Daoy (cell line): ENCODE results near the gene CCDC3. TPM values are rescaled to one million over a fixed set of nuclear protein-coding genes. Genes with fewer than 3 reads are reported as not detected.

Experiments used
- DNase-seq: peaks from one replicate; pipeline ENCODE4 v3.0.0-alpha.2; 2015; ENCODE audit warnings: low read depth
- total RNA-seq: library from RNA; depleted of rRNA; stranded (reverse); fragments of >200 nt; shearing (Covaris generic); gene quantifications from 2 replicates; pipeline ENCODE4 v1.2.3, GENCODE V29; 2014

CCDC3 gene
- total RNA-seq, 1 experiment from 2014 or later: 1.1 TPM

DNA sequence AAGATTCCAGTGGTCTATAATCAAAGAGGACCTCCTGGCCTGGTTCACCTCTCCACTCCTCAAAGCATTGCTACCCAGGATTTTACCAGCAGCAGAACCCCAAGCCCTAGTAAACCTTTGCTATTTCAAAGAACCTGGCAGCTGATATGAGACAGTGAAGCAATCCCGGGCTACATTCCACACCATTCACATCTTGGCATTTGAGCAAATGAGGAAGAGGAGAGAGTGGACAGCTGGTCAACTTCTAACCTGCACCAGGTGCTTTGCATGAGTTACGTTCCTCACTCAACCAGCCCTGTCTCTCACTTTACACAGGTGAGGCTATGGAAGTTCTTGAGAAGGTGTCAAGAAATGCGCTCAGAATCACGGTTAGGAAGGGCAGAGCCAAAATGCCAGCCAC is 1.1 kb downstream of the CCDC3 start:
- no peak for DNase-seq

DNA sequence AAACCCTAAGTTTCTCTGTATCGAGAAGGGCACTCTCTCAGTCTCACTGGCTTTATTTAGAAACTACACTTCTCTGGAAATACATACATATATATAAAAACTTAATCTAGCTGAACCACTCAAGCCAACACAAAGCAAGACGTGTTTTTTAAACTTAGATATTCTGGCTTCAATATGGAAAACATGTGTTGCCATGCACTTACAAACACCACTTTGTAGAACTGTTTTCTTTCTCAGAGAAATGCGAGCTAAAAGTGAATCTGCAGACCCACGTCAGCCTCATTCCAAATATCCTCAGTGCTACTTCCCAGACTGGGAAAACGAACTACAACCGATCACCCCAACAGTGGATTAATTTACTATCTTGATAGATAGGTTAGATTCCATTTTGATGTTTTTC is 1.7 kb downstream of the CCDC3 start:
- no peak for DNase-seq

DNA sequence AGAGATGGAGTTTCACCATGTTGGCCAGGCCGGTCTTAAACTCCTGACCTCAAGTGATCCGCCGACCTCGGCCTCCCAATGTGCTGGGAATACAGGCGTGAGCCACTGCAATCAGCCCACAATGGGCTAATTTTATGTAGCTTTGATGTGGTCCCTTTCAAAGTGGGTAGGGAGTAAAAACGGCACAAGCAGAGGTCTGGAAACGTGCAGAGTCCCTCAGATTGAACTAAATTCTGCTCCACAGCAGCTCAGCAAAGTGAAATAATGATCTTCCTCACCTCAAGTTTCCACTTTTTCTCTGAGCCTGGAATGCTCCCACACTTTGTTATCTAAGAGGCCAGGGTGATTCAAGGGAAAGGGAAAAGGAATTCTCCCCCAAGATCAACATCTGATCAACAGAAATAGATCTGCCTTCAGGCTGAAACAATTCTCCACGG is 6.1 kb downstream of the CCDC3 start:
- DNase-seq: no peak

DNA sequence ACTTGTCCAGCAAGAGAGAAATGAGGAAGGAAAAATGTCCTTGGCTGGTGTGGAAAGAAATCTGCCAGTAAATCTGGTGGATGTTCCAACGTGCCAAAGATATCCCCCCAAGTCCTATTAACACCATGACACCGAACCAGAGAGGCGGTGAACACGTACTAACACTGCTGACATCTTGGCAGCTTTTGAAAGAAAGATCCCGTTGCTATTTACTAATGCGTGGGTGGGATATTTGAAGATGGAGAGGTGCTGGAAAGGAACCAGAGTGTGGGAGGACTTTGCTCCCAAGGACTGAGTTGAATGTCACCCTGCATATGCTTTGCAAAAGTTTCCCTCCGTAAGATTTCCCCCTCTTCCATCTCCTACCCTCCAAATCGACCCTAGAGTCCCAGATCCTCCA is 7.9 kb downstream of the CCDC3 start:
- no peak for DNase-seq

DNA sequence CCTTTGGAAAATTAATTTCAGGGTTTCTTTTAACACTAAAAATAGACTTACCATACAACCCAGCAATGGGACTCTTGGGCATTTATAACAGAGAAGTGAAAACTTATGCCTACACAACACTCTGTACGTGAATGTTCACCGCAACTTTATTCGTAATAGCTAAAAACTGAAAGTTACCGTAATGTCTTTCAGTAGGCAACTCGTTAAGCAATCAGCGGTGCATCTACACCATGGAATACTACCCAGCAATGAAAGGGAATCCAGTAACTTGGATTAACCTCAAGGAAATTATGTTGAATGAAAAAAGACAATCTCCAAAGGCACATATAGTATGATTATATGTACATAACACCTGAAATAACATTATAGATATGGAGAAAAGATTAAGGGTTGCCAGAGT is 16.2 kb downstream of the CCDC3 start:
- DNase-seq: no peak

DNA sequence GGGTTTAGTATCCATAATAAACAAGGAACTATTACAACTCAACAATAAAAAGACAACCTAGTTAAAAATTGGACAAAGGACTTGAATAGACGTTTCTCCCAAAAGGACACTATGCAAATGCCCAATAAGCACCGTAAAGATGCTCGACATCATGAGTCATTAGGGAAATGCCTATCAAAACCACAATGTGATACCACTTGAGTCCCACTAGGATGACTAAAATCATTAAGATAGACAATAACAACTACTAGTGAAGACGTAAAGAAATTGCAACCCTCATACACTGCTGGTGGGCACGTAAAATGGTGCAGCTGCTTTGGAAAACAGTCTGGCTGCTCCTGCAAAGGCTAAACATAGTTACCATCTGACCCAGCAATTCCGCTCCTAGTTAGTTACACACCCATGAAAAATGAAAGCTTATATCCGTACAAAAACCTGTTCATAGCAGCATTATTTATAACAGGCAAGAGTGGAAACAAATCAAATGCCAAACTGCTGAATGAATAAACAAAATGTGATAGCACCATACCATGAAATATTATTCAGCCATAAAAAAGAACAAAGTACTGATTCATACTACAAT is 17.3 kb downstream of the CCDC3 start:
- peak; percentile 36 for DNase-seq

DNA sequence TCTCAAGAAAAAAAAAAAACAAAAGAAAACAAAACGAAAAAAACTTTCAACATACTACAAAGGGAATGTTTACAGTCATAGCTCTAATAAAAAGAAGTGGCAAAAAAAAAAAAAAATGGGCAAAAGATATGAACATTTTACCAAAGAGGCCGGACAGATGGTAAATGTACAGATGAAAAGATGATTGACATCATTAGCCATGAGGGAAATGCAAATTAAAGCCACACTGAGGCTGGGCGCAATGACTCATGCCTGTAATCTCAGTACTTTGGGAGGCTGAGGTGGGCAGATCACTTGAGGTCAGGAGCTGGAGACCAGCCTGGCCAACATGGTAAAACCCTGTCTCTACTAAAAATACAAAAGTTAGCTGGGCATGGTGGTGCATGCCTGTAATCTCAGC is 17.9 kb downstream of the CCDC3 start:
- peak; percentile 52 for DNase-seq

DNA sequence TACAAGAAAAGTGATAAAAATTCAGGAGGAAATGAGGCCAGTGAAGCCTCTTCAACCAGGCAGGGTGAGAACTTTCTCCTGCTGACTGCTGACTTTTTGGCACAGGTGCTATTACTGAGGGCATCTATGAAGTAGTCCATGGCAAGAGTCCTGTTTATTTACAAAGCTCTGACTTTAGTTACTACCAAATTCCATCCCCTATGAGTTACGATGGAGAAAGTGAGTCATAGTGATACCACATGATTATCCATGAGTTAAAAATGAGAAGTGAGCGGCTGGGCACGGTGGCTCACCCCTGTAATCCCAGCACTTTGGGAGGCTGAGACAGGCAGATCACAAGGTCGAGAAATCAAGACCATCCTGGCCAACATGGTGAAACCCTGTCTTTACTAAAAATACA is 19.9 kb downstream of the CCDC3 start:
- DNase-seq: peak; percentile 37

DNA sequence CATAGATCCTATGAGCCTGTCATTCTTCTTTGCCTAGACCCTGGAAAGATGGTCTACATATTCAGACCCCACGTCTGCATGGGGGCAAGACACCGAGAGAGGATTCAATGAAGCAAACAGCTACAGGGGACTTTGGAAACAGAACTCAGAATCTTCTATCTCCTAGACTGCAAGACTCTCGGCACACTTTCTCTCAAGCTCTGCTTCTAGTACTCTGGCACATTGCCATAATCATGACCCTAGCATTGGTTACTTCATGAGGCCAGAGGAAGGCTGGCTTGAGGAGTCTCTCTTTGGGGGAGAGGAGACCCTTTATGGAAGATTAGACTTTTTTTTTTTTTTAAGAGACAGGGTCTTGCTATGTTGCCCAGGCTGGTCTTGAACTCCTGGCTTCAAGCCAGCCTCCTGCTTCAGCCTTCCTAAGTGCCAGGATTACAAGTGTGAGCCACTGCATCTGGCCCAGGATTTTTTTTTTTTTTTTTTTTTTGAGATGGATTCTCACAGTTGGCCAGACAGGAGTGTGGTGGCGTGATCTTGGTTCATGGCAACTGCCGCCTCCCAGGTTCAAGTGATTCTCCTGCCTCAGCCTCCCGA is 20.7 kb downstream of the CCDC3 start:
- no peak for DNase-seq

DNA sequence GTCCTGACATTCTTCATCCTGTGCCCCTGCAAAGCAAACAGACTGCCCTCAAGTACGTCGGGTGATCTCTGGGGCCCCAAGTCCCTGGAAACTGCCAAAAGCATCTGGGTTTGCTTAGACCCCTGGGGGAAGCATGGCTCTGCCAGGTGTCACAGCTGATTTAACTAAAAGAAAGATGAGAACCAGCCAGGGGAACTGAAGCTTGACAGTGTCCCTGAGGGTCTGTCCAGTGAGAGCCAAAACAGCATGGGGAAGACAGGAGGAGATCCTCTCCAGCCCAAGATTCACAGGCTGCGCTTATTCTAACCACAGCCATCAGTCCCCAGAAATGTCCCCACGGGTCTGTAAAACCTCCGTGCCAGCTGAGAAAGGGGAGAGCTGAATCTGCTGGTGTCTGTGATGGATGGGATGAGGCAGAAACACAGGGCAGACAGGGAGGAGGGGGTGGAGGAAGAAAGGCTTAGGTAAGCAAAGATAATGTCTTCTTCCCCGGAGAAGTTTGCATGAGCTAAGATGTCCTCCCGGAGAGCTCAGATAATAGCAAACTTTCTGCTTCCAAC is 21.3 kb downstream of the CCDC3 start:
- DNase-seq: no peak

DNA sequence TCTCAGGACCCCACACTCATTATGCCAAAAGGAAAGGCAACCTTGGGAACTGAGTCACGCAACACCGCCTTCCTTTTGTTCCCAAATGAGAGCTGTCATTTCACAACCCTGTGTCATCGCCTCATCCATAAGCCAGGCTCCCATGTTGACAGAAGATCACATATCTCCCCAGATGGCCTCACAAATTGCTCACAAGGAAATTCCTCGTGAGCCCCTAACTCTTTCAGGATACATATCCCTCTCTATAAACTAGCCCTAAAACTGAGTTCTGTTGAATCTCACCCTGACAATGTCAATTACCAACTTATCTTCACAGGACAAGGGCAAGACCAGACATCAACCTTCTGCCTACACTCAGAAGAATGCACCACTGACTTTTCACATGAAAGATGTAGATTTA is 22.6 kb downstream of the CCDC3 start:
- DNase-seq: no peak

DNA sequence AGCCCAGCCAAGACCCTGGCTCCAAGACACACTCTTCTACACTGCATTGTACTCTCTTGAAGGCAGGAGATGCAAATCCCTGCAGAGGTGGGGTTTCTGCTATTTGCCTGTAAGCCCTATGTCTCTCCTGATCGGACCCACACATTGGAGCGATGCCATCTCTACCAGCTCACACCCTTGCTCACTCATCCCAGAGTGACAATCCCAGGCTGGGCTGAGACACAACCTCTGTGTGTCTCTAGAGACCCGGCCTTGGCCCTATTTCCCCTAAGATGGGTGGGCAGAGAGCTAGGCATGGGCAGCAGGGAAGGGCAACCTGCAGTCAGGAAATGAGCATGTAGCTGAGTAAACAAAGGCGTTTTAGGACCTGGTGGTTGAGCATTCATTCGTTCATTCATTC is 25.6 kb downstream of the CCDC3 start:
- DNase-seq: no peak

DNA sequence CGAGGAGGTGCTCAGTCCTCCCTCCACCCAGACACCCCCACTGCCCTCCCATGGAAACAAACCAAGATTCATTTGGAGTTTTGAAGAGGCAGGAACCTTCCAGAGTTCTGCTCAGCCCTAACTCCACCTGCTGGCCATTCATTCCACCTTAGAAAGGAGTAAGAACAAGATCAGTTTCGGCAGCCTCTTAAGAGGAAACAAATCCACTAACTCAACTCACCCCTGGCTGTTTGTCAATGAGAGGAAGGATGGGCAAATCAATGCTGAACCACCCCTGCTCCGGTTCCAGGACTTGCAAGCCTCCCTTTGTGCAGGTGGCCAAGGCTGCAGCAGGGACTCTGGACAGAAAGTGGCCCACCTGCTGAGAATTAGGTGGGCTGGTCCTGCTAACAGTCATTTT is 26.2 kb downstream of the CCDC3 start:
- DNase-seq: no peak

DNA sequence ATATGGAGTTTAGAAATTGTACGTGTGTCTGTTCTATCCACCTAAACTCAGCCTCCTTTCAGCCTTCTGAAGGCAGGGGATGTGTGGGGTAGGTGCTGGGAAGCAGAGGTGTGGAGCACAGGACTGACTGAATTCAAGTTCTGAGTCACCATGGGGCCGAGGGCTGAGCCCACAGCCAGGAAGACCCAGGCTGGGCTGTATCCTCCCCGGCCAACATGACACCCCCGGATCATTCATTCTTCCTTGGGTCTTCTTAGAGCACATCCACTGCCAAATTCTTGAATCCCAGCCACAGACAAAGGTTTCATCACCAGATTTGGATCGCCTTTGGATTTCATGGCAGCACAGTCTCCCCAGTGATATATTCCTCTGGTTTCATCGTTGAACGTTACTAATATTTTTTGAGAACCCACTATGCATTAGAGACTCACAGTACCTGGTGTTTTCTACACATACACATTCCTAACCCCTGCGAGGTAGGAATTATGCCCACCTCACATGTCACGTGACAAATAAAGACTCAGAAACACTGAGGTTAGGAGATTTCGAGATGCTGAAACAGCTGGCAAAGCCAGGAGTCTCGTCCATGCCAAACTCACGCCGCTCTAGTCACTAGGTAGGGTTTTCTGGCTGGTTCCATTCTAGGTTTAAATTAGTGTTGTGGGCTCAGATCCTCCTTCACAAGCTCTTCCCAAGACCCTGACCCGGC is 26.9 kb downstream of the CCDC3 start:
- DNase-seq: no peak

DNA sequence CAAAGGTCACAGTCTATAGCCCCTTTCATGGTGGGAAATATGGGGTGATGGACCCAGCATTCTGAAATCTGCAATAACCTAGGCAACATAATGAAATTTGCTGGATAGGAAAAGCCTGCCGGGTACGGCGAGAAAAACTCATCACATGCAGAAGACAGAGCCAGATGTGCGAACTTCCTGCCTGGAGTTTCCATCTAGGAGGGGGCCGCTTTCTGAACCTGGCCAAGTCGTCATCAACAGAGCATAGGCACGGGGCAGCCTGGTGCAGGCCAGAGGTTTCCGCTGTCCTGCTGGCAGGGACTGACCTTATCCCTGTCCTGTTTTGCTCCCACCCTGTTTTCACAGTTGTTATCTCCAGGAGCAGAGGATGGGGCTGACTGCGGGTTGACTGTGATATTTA is 27.4 kb downstream of the CCDC3 start:
- DNase-seq: no peak

DNA sequence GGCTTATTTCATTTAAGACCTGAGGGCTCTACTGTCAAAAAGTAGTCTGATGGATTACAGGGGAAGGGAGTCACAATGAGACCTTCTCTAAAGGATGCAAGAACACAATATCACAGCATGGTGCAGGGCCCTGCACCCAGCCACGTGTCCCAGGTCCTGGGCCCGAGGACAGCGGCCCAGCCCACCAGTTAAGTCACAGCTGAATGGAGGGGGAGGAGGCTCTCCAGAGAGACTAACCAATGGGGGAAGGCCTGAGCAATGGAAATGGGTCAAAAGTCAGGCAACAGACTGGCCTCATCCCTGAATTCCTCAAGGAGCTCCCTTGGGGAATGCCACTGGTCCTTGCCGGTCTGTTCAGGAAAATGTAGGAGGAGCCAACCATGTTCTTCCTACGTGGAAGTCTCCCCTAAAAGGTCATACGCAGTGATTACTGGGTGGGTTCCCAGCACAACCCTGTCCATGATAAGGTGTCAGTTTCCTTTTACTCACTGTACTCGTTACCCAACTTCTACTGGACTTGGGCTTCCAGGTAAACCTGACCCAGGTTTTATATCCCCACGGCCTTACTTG is 28.3 kb downstream of the CCDC3 start:
- no peak for DNase-seq

DNA sequence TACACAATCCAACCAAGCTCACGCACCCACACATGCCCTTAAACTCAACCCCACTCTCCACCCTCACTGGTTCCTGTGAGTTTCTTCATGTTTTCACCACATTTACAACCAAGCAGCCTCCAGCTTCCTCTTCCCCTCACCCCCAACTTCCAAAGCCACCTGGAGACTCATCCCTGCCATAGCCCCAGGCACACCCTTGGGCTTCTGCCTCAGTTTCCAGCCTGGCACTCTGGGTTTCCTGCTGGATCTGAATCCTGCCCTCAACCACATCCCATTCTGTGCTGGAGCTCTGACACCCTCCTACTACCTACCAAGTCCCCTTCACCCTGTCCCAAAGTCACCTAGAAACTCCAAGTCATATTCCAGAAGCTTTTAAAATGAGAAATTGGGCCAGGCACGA is 29.4 kb downstream of the CCDC3 start:
- DNase-seq: no peak

DNA sequence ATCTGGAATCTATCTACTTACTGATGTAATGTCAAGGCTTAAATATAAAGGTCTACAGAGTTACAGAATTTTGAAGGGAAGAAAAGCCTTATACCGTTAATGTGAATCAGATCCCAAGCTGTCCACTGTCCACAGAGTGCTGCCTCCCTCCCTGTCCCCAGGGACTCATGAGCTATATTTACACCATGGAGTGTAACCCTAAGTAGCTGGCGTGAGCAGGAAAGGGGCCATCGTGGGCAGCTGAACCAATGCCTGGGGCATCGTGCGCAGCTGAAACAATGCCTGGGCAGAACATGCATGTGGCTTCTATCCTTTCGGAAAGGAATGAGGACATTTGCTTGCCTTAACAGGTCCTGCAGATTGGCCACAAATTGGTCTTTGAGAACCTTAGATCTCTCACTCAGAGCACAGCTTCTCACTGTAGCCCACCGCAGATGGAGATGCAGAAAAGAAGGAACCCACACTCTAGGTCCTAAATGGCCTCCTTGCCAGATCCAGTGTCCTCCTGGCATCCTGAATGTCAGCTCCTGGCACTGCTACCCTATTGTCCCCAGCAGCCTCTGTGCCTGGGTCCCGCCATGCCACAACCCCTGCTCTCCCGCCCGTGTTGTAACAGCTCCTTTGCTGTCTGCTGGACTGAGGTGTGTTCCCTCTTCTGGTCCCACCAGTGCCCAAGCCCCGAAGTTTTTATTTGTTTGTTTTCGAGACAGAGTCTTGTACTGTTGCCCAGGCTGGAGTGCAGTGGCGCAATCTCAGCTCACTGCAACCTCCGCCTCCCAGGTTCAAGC is 30.3 kb downstream of the CCDC3 start:
- DNase-seq: no peak

DNA sequence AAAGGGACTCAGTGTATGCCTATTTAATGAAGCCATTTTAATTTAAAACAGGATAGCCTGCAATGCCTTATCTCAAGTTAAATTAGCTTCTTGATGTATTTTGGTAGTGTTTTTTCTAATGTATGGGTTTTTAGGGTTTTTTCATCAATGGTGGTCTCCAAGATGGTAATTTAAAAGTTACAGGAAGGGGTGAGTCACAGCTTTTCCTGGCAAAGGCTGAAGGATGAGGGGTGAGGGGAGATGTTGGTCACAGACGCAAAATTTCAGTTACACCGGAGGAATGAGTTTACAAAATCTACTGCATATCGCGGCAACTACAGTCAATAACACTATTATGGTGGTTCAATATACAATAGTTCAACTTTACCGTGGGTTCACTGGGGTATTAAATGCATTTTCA is 31.6 kb downstream of the CCDC3 start:
- no peak for DNase-seq

DNA sequence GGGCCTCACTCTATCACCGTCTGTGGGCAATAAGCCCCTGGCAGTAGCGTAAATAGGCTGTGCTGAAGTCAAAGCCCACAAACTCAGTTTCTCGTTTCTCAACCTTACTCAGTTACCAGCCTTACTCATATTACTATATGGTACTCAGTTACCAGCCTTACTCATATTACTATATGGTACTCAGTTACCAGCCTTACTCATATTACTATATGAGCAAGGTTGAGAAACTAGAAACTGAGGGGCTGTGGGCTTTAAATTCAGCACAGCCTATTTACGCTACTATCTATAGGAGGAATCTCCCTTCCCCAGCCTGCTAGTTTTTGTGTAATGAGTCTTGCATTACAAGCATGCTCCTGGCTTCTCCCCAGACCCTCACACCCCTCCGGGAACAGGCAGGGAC is 35.4 kb downstream of the CCDC3 start:
- no peak for DNase-seq

DNA sequence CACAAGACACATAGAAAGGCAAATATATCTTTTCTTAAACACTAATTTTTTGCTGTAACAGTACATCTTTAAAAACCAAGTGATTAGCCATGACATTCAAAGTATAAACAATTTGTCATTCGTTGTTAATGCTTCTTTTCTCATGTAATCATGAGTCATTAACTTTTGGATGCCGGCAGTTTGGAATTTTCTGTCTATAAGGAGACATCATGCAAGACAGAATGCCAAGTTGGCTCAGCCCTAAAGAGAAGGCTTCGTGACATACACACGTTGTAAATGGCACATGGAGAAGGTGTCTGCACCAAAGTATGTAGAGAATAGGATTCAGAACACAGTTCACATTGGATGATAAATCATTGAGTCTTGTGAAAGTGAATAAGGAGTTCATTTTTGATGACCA is 35.9 kb downstream of the CCDC3 start:
- DNase-seq: no peak

DNA sequence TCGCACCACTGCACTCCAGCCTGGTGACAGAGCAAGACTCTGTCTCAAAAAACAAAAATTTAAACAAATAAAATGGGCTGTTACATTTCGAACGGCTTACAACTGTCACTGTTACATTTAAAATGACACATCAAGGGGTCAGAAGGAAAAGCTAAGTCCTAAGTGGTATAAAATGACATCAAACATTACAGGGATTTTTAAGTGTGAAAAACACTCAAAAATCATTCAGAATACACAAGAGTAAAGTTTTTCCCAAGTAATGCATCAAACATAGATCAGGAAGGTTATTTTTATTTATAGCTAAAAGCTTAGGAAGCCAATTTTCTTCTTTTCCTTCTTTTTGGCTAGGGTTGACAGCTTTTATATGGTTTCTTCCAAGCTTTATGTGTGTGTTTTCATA is 39.0 kb downstream of the CCDC3 start:
- DNase-seq: no peak
